Stimulated activated CD8-positive, alpha-beta memory T cell treated with anti-CD3 and anti-CD28 coated beads, Interleukin-7, amount 100 ng/mL, for 1 hour (primary cell): ENCODE measurements around the gene IPCEF1.
"Not testable (repeated sequence)": the region's sequence is repeated elsewhere in the genome, so short reads cannot be mapped to it uniquely, and the experiment has no call there.

ENCODE experiments used
- DNase-seq, 2 donors: peaks; one replicate each; pipeline ENCODE4 v3.0.0-alpha.2; 2020; ENCODE audit warnings: low read depth in 2 of 2

The IPCEF1 gene

DNA sequence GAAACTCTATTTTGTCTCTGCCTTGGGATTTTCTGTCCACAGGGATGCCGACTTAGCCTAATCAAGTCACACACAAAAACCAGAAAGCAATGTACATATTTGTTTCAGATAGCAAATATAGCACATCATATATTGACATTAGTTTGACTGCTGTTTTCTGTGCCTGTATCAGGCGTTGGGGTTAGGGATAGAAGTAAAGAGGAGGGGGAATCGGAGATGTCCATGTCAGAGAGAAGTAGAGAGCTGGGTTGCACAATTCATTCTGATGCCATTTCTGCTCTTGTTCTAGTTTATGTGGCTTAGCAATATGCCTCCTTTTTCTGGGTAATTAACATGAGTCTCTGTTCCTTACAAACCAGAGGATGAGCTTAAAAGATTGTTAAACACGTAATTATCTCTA is 14.7 kb upstream of the IPCEF1 start:
- DNase-seq, result no peak

DNA sequence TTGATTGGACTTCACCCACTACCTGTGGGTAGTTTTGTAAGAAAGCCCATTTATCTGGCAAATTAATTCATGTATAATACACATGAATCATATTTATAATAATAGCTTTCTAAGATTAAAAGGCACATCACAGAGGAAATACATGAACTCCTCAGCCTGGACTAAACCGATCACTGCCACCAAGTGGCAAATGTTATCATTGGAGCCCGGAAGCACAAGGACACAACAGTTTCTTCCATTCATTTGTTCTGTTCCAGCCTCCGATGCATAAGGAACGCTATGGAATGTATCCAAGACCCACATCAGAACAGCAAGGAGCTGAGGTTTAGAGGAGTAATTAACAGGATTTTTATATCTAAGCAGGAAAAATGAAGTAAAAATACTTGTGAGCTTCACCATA is 13.9 kb upstream of the IPCEF1 start:
- DNase-seq, result no peak

DNA sequence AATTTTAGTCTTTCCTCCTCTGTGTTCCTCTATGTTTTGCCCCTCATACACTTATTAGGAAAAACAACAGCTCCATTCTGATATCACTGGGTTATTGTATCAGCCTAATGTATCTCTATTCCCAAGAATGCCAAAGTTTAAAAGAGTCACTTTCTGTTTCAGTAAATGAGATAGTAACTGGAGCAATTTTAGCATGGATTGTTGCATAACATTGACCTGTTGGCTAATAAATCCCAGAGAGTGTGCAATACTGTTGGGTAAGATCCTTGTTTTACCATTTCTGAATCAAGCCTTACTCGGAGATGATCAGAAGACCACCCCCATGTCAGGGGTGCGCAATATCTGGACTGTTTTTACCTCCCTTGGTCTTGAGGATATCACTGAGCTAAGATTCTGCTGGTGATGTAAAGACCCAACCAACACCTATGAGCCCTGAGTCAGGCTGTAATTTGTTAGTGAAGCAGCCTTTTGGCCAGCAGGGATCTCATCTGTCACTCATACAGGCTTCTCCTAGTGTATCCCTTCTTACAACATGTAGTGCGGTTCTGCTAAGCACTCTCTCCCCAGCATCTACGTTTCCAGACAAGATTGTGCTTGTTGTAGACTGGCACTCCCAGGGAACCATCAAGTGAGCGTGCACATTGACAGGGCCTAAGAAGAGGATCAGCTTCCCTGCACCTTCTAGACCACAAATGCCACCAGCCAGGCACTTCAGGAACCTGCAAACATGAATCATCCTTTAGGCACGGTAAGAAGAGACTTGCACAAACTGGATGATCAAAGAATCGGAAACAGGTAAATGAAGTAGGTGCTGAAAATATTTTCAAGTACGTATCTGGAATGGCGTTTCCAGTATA is 11.5 kb upstream of the IPCEF1 start:
- DNase-seq, result no peak

DNA sequence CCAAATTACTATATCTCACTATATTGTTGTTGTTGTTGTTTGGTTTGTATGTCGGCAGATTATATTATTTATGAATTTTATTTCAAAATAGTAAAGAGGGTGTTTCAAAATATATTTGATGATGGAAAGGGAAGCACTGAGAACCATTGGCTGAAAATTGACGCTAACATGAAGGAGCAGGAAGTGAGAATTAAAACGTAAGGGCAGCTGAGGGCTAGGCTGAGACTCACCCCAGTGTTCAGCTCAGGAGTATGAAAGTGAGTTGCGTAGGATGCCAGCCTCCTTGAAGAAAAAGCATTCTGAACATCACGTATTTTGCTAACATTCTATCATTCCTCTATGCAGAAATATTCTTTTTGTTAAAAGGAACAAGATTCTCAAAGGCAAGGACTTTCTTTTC is 10.7 kb upstream of the IPCEF1 start:
- DNase-seq, result no peak

DNA sequence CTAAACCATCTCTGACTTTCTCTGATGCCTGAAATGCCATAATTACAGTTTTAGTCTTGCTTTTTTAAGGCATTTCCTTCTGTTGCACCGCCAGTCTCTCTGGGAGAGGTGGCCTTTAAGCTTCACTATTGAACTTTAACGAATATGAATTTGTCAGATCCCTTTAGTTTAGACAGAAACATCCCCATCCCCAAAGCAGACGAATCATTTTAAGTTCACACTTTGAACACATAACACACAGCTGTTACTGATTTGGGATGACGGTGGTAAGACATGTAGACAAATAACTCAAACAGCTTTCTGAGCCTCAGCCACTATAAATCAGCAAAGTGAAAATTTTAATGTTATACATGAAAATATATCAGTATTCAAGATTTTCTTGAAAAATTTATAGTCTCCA is 7.2 kb upstream of the IPCEF1 start:
- DNase-seq, result no peak

DNA sequence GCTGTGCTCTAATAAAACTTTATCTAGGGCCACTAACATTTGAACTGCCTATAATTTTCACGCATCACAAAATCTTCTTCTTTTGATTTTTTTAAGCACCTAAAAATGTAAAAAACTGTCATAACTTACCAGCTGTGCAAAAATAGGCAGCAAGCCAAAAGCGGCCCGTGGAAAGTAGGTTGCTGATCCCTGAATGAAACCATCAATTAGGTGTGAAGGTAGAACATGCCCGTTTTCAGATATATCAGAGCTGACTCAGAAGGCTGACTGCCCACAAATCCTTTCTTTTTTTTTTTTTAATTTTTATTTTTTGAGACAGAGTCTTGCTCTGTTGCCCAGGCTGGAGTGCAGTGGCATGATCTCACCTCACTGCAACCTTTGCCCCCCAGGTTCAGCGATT is 4.9 kb upstream of the IPCEF1 start:
- DNase-seq, result no peak

DNA sequence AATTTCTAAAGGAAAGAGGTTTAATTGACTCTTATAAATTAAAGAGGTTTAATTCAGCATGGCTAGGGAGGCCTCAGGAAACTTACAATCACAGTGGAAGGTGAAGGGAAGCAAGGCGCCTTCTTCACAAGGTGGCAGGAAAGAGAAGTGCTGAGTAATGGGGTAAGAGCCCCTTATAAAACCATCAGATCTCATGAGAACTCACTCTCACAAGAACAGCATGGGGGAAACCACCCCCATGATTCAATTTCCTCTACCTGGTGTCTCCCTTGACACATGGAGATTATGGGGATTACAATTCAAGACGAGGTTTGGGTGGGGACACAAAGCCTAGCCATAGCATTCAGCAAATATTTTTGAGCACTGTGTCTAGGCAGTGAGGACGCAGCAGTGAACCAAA is 3.9 kb upstream of the IPCEF1 start:
- DNase-seq, result no peak

DNA sequence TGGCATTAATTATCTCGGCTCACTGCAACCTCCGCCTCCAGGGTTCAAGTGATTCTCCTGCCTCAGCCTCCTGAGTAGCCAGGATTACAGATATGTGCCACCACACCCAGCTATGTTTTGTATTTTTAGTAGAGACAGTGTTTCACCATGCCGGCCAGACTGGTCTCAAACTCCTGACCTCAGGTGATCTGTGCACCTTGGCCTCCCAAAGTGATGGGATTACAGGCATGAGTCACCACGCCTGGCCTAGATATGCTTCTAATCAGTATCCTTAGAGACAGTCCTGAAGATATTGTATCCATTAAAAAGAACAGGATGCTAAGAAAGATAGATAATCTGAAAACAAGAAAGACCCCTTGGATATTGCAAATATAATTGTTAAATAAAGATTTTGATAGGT is 3.1 kb upstream of the IPCEF1 start:
- no peak for DNase-seq

DNA sequence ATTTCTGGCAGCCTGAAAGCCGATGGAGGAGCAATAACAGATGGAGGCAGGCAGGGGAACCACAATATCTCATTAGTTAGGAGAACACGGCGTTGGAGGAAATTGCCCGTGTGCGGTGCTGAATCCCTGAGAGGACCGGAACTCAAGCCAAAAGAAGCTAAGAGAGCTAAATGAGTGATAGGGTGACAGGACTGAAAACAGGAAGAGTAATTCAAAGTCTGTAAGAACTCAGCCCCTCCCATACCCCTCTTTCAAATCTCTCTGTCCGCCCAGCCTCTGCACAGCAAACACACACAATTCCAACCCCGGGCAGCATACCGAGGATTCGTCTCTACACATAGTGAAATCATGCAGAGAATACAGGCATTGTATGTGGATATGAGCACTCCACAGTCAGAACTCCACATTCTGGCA is 2.6 kb upstream of the IPCEF1 start:
- no peak for DNase-seq

DNA sequence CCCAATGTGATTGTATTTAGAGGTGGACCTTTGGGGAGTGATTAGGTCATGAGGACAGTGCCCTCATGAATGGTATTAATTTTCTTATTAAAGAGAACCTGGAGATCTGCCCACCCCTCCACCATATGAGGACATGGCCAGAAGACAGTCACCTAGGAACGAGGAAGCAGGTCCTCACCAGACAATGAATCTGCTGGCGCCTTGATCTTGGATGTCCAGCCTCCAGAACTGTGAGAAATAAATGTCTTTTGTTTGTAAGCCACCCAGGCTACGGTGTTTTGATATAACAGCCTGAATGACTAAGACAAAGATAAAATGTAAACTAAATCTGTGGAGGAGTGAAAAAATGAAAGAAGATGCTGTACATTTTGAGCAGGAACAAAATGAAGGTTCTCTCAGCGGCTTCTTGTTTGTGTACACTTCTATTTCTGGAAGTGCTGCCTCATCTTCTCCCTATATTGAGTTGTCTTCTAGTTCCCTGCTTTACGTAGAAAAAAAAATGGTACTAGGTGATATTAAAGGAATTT is 1.5 kb upstream of the IPCEF1 start:
- no peak for DNase-seq

DNA sequence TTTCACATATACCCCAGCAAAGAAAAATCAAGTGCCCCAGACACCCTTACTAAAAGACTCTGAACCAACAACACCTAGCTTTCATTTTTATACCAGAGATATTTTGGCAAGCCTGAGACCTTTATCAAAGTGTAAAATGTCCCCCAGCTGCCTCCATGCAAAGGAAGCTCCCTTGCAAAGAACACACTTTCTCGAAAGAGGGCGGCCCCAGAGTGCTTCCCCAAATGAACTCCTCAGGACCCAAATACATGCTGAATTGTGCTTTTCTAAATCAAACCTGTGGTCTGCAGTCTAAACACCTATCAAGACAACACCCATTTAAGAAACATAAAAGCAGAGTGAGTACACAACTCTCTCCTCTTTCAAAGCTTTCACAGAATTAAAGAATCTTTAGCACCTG is 490 bp downstream of the IPCEF1 start:
- DNase-seq, result no peak

DNA sequence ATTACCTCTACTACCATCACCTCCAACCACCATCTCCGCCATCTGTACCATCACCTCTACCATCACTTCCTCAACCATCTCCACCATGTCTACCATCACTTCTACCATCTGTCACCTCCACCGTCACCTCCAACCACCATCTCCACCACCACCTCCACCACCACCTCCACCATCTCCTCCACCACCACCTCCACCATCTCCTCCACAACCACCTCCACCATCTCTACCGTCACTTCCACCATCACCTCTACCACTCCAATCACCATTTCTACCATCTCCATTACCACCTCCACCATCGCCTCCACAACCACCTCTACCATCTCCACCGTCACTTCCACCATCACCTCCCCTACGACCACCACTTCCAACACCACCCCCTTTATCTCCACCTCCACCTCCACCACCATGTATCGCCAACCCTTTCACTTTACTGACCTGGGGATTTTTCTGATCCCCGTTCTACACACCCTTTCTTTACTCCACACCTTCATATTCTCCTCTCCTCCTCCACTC is 2.3 kb downstream of the IPCEF1 start:
- DNase-seq, result no peak

DNA sequence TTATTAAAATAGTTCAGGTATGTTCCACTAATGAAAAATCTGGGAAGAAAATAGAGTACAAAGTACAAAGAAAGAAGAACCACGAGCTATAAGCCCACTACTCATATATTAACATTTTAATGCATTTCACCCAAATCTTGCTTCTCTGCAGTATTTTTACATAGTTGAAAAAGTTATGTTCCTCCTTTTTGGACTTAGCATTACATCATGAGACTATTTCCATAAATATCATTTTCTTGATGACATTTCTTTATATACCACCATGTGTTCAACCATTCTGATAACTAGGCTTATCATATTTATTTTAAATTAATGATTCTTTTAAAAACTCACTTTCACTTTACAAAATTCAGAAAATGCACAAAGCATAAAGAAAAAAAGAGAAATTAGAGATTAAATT is 3.0 kb downstream of the IPCEF1 start:
- no peak for DNase-seq

DNA sequence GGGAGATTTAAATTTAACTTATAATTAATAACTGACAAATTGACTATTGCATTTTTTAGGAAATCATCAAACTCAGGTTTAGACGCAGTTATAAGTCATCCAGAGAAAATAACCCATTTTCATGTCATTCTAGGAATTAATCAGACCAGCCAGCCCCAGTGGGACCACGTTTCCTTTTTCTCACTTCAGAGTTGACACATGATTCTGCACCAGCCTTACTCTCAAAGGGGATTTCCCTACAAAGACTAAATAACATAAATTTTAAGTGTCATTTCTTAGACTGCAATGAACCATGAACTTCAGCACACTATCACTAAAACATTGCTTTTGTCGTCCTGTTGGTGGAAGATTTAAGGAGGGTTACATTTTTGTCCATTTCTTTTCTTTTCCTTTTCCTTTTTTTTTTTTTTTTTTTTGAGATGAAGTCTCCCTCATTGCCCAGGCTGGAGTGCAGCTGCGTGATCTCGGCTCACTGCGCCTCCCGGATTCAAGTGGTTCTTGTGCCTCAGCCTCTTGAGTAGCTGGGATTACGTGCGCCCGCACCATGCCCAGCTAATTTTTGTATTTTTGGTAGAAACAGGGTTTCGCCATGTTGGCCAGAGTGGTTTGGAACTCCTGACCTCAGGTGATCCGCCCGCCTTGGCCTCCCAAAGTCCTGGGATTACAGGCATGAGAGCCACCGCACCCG is 3.6 kb downstream of the IPCEF1 start:
- no peak for DNase-seq

DNA sequence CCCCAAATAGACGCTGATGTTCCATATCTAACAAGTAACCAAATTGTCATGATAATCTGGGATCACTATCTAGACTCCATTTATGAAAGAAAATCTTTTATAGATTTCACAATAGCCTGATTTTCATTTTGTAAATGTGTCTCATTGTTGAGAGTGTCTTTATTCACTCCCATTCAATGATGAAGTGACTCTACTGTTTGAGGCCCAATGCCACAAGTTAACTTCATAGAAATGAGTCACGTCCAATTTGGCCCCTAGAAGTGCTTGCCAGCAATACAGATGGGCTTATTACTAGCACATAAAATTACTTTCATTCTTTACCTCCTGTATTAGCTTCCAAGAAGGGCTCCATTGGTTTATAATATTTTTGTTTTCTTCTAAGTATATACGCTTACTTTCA is 6.3 kb downstream of the IPCEF1 start:
- no peak for DNase-seq

DNA sequence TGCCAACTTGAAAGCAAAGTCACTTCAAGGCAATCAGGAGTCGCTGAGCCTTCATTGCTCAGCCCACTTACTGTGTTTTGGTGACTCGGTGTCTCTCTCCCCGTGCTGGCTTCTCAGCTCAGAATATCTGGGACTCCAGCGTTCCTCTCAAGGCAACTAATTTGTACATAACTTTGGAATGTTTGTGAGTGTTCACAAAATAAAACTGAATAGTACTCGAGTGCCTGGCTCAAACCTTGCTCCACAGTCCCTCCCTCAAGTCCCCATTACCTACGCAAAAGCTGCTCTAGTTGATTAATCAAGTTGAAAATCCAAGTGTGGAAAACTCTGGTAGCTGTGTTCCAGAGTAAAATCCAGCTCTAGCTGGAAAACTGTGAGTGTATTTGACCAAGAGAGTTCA is 8.6 kb downstream of the IPCEF1 start:
- DNase-seq, result no peak

DNA sequence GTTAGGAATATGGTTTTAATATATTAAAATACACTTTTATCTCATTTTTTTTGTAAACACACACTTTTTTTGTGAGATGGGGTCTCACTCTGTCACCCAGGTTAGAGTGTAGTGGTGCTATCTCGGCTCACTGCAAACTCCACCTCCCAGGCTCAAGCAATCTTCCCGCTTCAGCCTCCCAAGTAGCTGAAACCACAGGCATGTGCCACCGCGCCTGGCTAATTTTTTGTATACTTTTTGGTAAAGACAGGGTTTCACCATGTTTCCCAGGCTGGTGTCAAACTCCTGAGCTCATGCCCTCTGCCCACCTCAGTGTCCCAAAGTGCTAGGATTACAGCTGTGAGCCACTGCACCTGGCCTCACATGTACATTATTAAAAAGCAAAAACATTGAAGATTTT is 10.8 kb downstream of the IPCEF1 start:
- no peak for DNase-seq

DNA sequence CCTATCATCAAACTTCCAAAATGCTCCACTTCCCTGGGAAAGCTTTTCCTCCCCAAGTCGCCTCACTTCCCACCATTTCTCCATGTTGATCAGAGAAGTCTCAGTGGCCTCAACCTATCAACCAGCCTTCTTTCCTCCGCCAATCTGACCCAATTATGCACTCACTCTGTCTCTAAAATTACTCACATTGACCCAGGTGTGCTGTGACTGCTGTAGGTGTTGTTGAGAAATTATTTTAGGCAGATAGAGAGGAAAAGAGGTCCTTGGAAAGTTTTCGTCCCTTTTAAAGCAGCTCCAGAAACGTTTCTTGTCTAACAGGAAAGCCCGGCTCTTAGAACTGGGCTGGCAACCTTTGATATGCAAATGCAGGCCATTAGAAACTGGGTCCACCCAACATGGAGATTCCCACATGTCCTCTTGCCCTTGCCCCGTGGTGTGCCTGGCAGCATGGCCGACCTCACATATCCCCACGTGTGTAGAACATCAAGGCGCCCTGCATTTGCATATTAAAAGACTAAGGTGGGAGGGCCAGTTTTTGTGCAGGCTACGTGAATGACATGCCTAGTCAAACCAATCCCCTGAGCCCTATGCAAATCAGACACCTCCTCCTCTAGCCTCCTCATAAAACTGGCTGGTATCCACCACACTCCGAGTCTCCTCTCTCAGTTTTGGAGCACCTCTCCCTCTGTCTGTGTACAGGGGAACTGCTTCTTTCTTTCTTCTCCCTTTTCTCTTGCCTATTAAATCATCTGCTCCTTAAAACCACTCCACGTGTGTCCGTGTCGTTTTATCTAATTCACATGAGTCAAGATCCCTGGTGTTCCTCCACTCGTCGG is 12.9 kb downstream of the IPCEF1 start:
- no peak for DNase-seq

DNA sequence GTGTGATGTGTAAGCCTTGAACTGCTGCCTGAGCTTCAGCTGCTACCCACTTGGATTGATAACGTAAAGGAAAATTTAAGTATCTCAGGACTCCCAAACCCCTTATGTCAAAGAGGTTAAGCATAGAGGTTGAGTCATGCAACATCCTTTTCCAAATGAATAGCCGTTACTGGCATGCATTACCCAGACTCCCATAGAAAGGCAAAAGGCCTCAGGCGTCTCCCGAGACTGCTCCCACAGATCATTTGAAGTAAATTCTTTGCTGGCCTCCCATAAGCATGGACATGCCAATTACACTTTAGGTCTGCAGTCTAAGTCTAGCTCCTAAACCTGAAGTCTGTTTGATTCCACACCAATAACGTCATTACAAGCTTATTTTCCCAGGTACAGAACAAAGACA is 14.7 kb downstream of the IPCEF1 start:
- no peak for DNase-seq

DNA sequence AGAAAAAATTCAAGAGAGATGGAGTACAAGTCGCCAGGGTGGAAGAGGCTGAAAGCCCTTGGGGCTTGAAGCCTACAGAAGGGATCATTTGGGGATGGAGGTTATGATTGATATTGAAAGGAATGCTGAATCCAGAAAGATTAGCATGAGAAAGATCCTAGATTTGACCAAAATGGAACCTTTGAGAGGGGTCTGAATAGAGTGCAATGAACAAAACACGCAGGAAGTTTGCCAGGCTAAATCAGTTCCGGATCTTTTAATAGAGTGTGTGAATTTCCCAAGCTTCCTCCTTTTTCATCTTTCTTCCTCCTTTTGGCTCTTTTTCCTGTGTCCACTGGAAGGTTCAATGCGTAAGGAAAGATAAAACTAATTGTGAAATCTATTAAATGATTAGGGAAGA is 15.3 kb downstream of the IPCEF1 start:
- DNase-seq, result no peak

DNA sequence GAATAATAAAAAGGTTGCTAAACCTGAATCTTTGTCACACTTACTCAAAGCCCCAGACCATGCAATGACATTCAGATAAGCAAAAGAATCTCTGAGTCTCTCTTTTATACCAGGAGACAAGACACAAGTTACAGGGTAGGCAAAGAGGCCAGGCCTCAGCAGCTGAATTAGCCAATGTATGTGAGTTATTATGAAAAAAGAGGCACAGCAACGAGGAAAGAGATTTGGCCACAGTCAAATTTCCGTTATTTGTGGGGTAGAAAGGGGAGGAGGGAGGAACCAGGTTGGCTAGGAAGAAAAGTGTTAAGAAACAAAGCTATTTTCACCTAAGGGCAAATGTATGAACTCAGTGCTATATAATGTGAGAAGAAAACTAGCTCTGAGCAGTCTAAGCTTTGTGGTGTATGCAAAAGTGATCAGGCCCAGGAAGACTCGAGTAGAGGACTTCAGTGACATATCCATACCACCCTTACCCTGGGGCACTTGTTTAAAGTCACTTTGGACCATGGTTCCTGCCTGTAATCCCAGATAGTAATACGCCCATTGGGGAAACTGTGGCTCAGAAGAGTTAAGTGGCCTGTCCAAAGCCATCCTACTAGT is 19.1 kb downstream of the IPCEF1 start:
- DNase-seq, result no peak

DNA sequence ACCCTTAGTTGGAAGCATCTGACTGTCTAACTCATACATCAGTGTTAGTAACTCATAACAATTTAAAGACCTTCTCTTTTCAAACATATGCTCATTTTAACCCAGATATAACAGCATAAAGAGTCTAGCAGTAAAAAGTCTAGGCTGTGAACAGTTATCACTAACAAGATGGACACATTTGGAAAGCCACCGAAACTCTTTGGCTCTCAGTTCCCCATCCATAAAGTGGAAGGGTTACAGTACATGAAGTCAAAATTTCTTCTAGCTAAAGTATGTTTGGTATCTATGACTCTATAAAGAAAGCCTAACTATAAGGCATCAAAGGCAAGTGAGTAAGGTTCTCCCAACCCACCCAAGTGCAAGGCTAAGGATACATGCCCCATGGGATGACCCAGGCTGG is 22.5 kb downstream of the IPCEF1 start:
- DNase-seq, result not testable (repeated sequence)
